ENCODE measurements around the gene TPRG1L. TPM values are rescaled to one million over a fixed set of nuclear protein-coding genes. Genes with fewer than 3 reads are reported as not detected.
"Not testable (repeated sequence)": the region's sequence is repeated elsewhere in the genome, so short reads cannot be mapped to it uniquely, and the experiment has no call there.

Gene TPRG1L
- total RNA-seq, 1 donor from 2014 or later, result 14.5 TPM

DNA sequence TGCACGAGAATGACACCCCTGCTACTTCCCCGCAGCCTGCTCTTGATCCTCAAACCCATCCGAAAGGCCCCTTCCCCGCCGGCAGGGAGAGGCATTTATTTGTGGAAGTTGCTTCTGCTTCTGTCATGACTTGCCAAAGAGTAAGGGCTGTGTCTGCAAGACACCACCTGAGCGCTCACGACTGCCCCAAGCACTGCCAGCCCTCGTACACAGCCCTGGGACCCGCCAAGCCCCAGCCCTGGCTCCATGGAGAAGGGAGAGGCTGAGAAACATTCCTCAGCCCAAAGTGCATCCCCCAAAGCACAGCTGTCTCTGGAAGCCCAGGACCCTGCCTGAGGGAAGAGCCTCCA is 6.3 kb upstream of the TPRG1L start:
- H3K27ac Mint-ChIP-seq (ENCODE audit: unreplicated experiment), result no peak overlapping the region
- TF ChIP-seq, protein P1, sequence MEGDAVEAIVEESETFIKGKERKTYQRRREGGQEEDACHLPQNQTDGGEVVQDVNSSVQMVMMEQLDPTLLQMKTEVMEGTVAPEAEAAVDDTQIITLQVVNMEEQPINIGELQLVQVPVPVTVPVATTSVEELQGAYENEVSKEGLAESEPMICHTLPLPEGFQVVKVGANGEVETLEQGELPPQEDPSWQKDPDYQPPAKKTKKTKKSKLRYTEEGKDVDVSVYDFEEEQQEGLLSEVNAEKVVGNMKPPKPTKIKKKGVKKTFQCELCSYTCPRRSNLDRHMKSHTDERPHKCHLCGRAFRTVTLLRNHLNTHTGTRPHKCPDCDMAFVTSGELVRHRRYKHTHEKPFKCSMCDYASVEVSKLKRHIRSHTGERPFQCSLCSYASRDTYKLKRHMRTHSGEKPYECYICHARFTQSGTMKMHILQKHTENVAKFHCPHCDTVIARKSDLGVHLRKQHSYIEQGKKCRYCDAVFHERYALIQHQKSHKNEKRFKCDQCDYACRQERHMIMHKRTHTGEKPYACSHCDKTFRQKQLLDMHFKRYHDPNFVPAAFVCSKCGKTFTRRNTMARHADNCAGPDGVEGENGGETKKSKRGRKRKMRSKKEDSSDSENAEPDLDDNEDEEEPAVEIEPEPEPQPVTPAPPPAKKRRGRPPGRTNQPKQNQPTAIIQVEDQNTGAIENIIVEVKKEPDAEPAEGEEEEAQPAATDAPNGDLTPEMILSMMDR (conservative IDR thresholded peaks at IDR 0.05), result no peak
- no peaks in the 10 kb centered on the region for H3K36me3 Mint-ChIP-seq (ENCODE audit: low read depth)
- peaks cover 33% of the 10 kb centered on the region for H3K27me3 Mint-ChIP-seq (ENCODE audit: low read depth)
- no peak for DNase-seq (ENCODE audit: low read depth, low spot score)
- H3K4me1 Mint-ChIP-seq, result peaks cover 17% of the 10 kb centered on the region
- H3K9me3 Mint-ChIP-seq, result no peaks in the 10 kb centered on the region
- no peak overlapping the region for H3K4me3 Mint-ChIP-seq

DNA sequence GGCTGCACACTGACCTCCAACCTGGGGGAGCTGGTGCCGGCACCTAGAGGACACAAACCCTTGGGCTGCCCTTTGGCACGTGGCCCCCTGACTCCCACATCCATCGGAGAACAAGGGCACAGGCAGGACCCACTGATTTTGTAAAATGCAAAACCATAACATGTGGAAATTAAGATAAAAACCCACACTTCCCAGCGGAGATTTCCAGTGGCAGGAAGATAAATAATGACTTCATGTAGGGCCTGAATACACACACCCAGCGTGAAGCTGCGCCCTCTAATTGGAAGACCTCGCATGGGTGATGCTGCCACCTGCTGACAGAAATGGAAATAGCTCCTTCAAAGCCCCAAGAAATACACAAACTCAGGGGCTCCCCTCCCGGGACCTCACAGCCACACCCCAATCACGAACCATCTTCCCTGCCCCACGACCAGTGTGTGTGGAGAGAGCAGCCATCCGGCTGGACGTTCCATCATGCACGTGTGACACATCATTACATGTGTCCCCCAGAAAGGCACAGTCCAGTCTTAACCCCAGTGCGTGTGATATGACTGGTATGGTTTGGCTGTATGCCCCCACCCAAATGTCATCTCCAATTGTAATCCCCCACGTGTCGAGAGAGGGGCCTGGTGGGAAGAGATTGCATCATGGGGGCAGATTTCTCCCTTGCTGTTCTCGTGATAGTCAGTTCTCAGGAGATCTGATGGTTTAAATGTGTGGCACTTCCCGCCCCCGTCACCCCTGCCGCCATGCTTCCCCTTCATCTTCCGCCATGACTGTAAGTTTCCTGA is 5.7 kb upstream of the TPRG1L start:
- Mint-ChIP-seq H3K9me3 (no peaks in the 10 kb centered on the region), H3K4me1 (peaks cover 23% of the 10 kb centered on the region), H3K36me3 (ENCODE audit: low read depth) (no peaks in the 10 kb centered on the region), H3K27me3 (ENCODE audit: low read depth) (peaks cover 32% of the 10 kb centered on the region), H3K4me3 (peak overlapping the region; percentile 77), H3K27ac (ENCODE audit: unreplicated experiment) (no peak overlapping the region)
- peak; percentile 79 for DNase-seq (ENCODE audit: low read depth, low spot score)
- TF ChIP-seq, protein P1 (conservative IDR thresholded peaks at IDR 0.05), result peak; percentile 88

DNA sequence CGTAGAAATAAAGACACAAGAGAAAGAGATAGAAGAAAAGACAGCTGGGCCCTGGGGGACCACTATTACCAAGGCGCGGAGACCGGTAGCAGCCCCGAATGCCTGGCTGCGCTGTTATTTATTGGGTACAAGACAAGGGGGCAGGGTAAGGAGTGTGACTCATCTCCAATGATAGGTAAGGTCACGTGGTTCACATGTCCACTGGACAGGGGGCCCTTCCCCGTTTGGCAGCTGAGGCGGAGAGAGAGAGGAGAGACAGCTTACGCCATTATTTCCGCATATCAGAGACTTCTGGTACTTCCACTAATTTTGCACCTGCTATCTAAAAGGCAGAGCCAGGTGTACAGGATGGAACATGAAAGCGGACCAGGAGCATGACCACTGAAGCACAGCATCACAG is 4.1 kb upstream of the TPRG1L start:
- Mint-ChIP-seq H3K9me3 (no peaks in the 10 kb centered on the region), H3K4me3 (peak overlapping the region; percentile 56), H3K27ac (ENCODE audit: unreplicated experiment) (no peak overlapping the region), H3K27me3 (ENCODE audit: low read depth) (peaks cover 20% of the 10 kb centered on the region), H3K4me1 (peaks cover 22% of the 10 kb centered on the region), H3K36me3 (ENCODE audit: low read depth) (no peaks in the 10 kb centered on the region)
- DNase-seq (ENCODE audit: low read depth, low spot score), result no peak
- TF ChIP-seq, protein P1 (conservative IDR thresholded peaks at IDR 0.05), result no peak

DNA sequence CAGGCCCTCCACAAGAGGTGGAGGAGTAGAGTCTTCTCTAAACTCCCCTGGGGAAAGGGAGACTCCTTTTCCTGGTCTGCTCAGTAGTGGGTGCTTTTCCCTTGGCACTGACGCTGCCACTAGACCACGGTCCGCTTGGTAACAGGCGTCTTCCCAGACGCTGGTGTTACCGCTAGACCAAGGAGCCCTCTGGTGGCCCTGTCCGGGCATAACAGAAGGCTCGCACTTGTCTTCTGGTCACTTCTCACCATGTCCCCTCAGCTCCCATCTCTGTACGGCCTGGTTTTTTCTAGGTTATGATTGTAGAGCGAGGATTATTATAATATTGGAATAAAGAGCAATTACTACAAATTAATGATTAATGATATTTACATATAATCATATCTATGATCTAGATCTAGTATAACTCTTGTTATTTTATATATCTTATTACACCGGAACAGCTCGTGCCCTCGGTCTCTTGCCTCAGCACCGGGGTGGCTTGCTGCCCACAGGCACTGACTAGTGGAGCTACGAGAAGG is 3.6 kb upstream of the TPRG1L start:
- H3K9me3 Mint-ChIP-seq, result not testable (repeated sequence)
- TF ChIP-seq, protein P1 (conservative IDR thresholded peaks at IDR 0.05), result peak; percentile 68
- peak overlapping the region; percentile 83 for H3K4me3 Mint-ChIP-seq

DNA sequence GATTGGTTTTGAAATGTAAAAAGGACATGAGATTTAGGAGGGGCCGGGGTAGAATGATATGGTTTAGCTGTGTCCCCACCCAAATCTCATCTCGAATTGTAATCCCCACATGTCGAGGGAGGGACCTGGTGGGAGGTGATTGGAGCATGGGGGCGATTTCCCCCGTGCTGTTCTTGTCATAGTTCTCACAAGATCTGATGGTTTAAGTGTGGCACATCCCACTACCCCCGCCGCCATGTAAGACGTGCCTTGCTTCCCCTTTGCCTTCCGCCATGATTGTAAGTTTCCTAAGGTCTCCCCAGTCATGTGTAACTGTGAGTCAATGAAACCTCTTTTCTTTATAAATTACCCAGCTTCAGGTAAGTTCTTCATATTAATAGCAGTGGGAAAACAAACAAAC is 2.7 kb upstream of the TPRG1L start:
- not testable (repeated sequence) for DNase-seq (ENCODE audit: low read depth, low spot score)
- Mint-ChIP-seq H3K4me3 (peak overlapping the region; percentile 83), H3K4me1 (peaks cover 27% of the 10 kb centered on the region)

More for the DNA sequence above, 3.6 kb upstream of the TPRG1L start:
- peaks cover 17% of the 10 kb centered on the region for H3K27me3 Mint-ChIP-seq (ENCODE audit: low read depth)
- H3K4me1 Mint-ChIP-seq, result peaks cover 27% of the 10 kb centered on the region
- not testable (repeated sequence) for H3K36me3 Mint-ChIP-seq (ENCODE audit: low read depth); H3K27ac Mint-ChIP-seq (ENCODE audit: unreplicated experiment); DNase-seq (ENCODE audit: low read depth, low spot score)

More for the DNA sequence above, 2.7 kb upstream of the TPRG1L start:
- Mint-ChIP-seq H3K27ac (ENCODE audit: unreplicated experiment) (peak overlapping the region; percentile 91), H3K27me3 (ENCODE audit: low read depth) (peaks cover 17% of the 10 kb centered on the region)
- not testable (repeated sequence) for H3K36me3 Mint-ChIP-seq (ENCODE audit: low read depth); H3K9me3 Mint-ChIP-seq
